Measurements from ENCODE around the gene EPHA10.

GRCh38 chr1:37717631-37718030 lies 47.3 kb downstream of the EPHA10 start:
- TF ChIP-seq CTCF (IDR thresholded peaks at IDR 0.05) (no peak), POLR2A (IDR thresholded peaks at IDR 0.05) (no peak)
